ENCODE measurements around the gene DAP. TPM values are rescaled to one million over a fixed set of nuclear protein-coding genes. Genes with fewer than 3 reads are reported as not detected.

The DAP gene
- total RNA-seq, 1 experiment from 2014 or later: 95.9 TPM

DNA sequence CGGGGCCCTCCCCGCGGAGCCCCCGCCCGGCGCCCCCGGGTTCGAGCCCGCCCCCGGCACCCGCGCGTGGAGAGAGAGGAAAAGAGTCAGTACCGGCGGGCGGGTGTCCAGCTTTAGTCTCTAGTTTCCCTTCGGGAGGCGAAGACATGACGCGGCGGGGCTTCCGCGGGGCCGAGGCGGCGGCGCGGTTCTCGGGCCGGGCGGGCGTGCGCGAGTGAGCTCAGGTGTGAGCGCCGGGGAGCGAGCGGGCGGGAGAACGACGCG, 181 bp downstream of the DAP start:
- Histone ChIP-seq H3K27ac (ENCODE audit: low read depth, low read length, poor library complexity, severe bottlenecking) (peak overlapping the region; percentile 88), H3K4me3 (ENCODE audit: low read depth, low read length, poor library complexity, severe bottlenecking) (peak overlapping the region; percentile 89), H3K4me1 (ENCODE audit: insufficient read depth, low read length, poor library complexity, severe bottlenecking) (peaks cover 29% of the 10 kb centered on the region), H3K36me3 (ENCODE audit: insufficient read depth, low read length, poor library complexity, severe bottlenecking) (no peaks in the 10 kb centered on the region), H3K27me3 (replicated peaks; ENCODE audit: insufficient read depth, low read depth, low read length, poor library complexity) (no peaks in the 10 kb centered on the region), H3K9me3 (ENCODE audit: low read depth, low read length, poor library complexity, severe bottlenecking) (no peaks in the 10 kb centered on the region)
- TF ChIP-seq EZH2 (IDR thresholded peaks at IDR 0.05; ENCODE audit: borderline replicate concordance, low read depth, low read length, poor library complexity, severe bottlenecking): no peak
- TF ChIP-seq, protein P1, sequence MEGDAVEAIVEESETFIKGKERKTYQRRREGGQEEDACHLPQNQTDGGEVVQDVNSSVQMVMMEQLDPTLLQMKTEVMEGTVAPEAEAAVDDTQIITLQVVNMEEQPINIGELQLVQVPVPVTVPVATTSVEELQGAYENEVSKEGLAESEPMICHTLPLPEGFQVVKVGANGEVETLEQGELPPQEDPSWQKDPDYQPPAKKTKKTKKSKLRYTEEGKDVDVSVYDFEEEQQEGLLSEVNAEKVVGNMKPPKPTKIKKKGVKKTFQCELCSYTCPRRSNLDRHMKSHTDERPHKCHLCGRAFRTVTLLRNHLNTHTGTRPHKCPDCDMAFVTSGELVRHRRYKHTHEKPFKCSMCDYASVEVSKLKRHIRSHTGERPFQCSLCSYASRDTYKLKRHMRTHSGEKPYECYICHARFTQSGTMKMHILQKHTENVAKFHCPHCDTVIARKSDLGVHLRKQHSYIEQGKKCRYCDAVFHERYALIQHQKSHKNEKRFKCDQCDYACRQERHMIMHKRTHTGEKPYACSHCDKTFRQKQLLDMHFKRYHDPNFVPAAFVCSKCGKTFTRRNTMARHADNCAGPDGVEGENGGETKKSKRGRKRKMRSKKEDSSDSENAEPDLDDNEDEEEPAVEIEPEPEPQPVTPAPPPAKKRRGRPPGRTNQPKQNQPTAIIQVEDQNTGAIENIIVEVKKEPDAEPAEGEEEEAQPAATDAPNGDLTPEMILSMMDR (conservative IDR thresholded peaks at IDR 0.05; ENCODE audit: low read depth, low read length): no peak
- BruUV-seq (replicated peaks): no TSS peak
- no peak for DNase-seq (ENCODE audit: low spot score)
- ChIA-PET POLR2A (ENCODE audit: low non-redundant PET) (no interaction called here), CTCF (no interaction called here)
- intact Hi-C loops (cut with micrococcal nuclease; ENCODE audit: unreplicated experiment): no loop called here

DNA sequence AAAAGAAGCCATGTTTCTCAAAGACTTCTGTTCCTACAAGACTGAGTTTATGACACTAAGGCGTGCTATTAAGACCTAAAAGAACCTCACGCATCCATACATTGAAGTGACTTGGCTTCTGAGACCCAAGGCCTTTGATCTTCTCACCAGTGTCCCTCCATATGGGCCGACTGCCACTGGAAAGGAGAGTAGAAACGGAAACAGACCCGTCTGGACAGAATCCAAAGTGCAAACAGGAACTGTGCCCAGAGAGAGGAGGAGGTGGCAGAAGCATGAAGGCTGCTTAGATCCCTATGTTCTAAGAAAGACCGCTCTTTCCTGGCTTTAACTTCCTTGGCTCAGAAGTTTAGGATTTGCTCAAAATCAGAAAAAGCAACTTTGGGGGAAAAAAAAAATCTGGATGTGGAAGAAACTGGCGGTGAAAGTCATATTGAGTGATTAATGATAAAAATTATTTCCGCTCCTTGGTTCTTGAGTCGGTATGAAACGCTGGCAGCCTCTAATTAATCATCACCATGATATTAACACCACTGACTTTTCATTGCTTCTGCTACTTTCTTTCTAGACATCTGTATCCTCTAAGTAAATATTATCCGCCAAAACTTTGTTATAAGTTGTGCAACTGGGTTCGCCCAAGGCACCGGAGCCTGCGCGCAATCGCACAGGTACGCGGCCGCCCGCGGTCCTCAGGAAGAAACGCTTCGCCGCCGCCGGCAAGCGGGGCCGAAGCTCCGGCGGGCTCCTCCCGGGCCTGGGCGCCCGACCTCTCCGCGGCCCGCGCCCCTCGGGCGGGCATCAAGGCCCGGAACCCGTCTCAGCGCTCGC, 726 bp downstream of the DAP start:
- intact Hi-C loops (cut with micrococcal nuclease; ENCODE audit: unreplicated experiment): no loop called here
- POLR2A ChIA-PET (ENCODE audit: low non-redundant PET): no interaction called here
- Histone ChIP-seq H3K9me3 (ENCODE audit: low read depth, low read length, poor library complexity, severe bottlenecking) (no peaks in the 10 kb centered on the region), H3K27me3 (replicated peaks; ENCODE audit: insufficient read depth, low read depth, low read length, poor library complexity) (no peaks in the 10 kb centered on the region), H3K36me3 (ENCODE audit: insufficient read depth, low read length, poor library complexity, severe bottlenecking) (no peaks in the 10 kb centered on the region), H3K4me1 (ENCODE audit: insufficient read depth, low read length, poor library complexity, severe bottlenecking) (peaks cover 29% of the 10 kb centered on the region), H3K4me3 (ENCODE audit: low read depth, low read length, poor library complexity, severe bottlenecking) (peak overlapping the region; percentile 89), H3K27ac (ENCODE audit: low read depth, low read length, poor library complexity, severe bottlenecking) (peak overlapping the region; percentile 88)
- TF ChIP-seq EZH2 (IDR thresholded peaks at IDR 0.05; ENCODE audit: borderline replicate concordance, low read depth, low read length, poor library complexity, severe bottlenecking): no peak
- TF ChIP-seq, protein P1 (conservative IDR thresholded peaks at IDR 0.05; ENCODE audit: low read depth, low read length): no peak
- DNase-seq (ENCODE audit: low spot score): peak; percentile 59
- CTCF ChIA-PET: no interaction called here
- TSS peak; percentile 75 for BruUV-seq (replicated peaks)

DNA sequence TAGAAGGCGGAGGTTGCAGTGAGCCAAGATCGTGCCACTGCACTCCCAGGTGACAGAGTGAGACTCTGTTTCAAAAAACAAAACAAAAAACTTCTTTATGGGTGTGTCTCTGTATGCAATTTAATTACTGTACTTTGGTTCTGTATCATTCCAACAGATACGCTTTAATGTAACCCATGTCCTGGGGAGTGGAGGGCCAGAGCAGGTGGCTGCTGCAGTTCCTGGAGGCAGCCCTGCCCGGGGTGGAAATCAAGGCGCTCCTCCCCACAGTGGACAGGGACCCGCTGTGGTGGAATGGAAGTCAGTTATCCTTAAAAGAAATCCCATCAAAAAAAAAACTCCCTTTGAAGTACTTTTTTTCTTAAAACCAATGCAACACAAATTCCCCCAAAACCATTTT, 1.9 kb downstream of the DAP start:
- no peak for TF ChIP-seq EZH2 (IDR thresholded peaks at IDR 0.05; ENCODE audit: borderline replicate concordance, low read depth, low read length, poor library complexity, severe bottlenecking)
- H3K27ac ChIP-seq (ENCODE audit: low read depth, low read length, poor library complexity, severe bottlenecking): no peak overlapping the region
- peaks cover 29% of the 10 kb centered on the region for H3K4me1 ChIP-seq (ENCODE audit: insufficient read depth, low read length, poor library complexity, severe bottlenecking)
- ChIA-PET CTCF (no interaction called here), POLR2A (ENCODE audit: low non-redundant PET) (no interaction called here)
- no peak for DNase-seq (ENCODE audit: low spot score)
- H3K4me3 ChIP-seq (ENCODE audit: low read depth, low read length, poor library complexity, severe bottlenecking): no peak overlapping the region
- H3K27me3 ChIP-seq (replicated peaks; ENCODE audit: insufficient read depth, low read depth, low read length, poor library complexity): no peaks in the 10 kb centered on the region
- H3K36me3 ChIP-seq (ENCODE audit: insufficient read depth, low read length, poor library complexity, severe bottlenecking): no peaks in the 10 kb centered on the region
- no TSS peak for BruUV-seq (replicated peaks)
- intact Hi-C loops (cut with micrococcal nuclease; ENCODE audit: unreplicated experiment): no loop called here
- H3K9me3 ChIP-seq (ENCODE audit: low read depth, low read length, poor library complexity, severe bottlenecking): no peaks in the 10 kb centered on the region

Data from A673 (cell line).